GM18519 (cell line): ENCODE data around the gene YAP1.

Experiments used
- ATAC-seq: cut with Tn5 transposase; IDR thresholded peaks from one replicate; pipeline ENCODE4 v1.9.1; 2021; ENCODE audit warnings: mild to moderate bottlenecking, moderate library complexity; ENCODE audit not compliant: unreplicated experiment, low FRiP score

Gene YAP1

DNA sequence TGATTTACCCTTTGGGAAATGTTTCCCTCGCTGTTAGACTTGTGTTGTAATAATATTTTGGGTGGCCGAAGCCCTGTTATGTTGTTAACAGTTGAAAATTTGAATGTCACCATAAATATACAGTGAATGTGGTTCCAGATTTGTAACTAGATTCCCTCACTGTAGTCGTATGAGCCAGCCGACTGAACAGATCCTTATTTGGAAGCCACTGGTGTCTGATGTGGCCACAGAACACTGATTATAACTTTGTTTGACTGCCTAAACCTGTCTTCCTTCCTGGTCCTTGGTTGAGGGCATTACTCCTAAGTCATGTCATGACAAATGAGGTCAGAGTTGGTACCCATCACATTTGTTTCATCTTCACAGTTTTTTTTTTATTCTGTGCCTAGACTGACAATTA lies 45.4 kb downstream of the YAP1 start:
- ATAC-seq: no peak

DNA sequence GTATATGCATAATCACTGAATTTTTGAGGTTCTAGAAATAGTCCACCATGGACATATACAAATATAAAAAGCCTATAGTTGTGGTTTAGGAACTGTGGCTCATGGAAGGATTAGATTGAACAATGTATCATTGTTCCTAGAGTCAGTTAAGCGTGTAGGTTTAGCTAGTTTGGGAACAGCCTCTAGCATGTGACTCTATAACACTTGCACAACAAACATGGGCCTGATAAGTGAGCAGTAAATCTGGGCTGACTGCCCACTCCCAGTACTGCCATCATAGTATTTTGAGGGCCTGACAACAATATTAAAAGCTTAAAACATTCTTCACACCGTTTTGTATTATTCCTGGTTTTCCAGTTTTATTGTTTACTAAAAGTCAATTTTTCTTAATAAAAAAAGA lies 47.0 kb downstream of the YAP1 start:
- ATAC-seq: no peak

- ATAC-seq: no peak
Observed at GRCh38 chr11:102158164-102158735, 48.0 kb downstream of the YAP1 start.

DNA sequence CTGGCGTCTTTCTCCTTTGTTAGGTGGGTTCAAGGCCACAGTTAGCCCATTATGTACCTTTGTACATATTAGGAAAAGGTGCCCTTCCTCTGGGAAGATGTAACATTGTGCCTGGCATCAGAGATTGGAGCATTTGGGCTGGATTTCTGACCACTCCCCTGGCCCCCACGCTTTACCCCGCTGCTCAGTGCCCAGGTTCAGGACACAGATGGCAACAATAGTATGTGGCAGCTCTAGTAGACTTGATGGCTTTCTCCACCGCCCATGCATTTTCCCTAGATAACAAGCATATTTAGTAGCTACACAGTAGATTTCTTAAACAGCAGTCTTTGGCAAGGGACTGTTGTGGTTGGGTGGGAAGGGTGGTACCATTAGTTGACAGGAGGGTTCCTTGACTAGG lies 53.1 kb downstream of the YAP1 start:
- no peak for ATAC-seq

- no peak for ATAC-seq
Observed at GRCh38 chr11:102166175-102167064, 56.2 kb downstream of the YAP1 start.

DNA sequence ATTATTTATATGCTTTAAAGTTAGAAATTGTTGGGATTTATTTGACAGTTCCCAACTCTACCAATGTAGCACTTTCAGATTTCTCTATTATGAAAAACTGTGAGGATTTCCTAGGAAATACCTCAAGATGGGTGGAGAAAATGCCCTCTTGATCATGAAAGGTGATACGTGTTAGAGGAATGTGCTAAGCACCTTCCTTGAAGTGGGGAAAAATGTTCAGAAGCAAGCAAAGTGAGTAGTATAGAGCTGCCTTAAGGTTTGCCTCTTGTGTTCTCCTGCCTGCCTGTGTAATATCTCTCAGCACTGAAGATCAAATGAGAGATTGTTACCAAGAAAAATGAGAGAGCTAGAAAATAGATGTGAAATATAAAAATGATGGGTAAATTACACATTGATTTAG lies 58.2 kb downstream of the YAP1 start:
- ATAC-seq: no peak

DNA sequence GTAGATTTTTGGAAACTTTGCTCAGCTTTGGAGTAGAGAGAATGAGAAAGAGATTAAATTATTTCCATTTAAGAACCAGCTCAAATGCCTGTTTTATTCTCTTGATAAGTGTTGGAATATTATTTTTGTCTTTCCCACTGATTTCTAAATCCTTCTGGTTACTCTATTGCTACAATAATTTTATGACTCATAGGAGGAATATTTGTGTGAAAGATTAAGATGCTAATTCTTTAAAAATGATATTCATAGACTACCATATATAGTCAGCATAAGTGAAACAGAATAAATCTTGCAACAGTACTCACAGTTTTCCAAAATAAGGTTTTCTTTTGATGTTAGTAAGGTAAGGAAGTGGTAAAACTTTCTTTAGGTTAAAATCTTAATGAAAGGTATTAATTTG lies 60.9 kb downstream of the YAP1 start:
- no peak for ATAC-seq

GRCh38 chr11:102172127-102172848 lies 62.0 kb downstream of the YAP1 start:
- no peak for ATAC-seq

- ATAC-seq: no peak
Observed at GRCh38 chr11:102177126-102177525, 66.9 kb downstream of the YAP1 start.

- no peak for ATAC-seq
Observed at GRCh38 chr11:102177974-102178631, 67.9 kb downstream of the YAP1 start.

- no peak for ATAC-seq
Observed at GRCh38 chr11:102179371-102179770, 69.1 kb downstream of the YAP1 start.

- no peak for ATAC-seq
Observed at GRCh38 chr11:102184269-102184987, 74.2 kb downstream of the YAP1 start.

DNA sequence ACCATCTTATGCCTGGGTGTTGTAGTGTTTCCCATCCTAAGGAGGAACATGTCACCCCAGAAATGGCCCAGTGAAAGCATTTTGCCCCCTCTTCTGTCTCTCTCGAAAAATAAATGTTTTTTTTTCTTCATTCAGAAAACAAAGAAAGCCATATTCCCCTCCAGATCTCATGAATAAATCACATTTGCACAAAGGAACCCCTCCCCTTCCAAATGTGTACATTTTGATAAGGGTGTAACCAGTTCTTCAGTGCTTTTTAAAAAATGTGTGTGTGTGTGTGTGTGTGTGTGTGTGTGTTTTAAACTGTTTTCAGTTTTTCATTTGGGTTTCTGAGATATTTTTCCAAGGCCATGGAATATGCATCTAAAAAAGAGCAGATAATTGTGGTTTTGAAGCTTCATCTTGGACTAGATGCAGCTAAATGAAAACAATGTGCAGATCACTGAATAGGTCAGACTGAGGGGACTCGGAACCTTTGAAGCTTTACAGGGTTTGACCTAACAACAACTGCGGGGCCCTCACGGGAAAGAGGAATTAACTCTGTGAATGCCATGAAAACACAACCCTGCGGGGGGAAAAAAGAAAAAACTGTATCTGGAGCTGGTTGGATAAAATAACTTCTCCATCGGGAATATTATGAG lies 76.4 kb downstream of the YAP1 start:
- ATAC-seq: no peak

GRCh38 chr11:102187416-102188151 lies 77.3 kb downstream of the YAP1 start:
- no peak for ATAC-seq

GRCh38 chr11:102188488-102188887 lies 78.2 kb downstream of the YAP1 start:
- no peak for ATAC-seq

DNA sequence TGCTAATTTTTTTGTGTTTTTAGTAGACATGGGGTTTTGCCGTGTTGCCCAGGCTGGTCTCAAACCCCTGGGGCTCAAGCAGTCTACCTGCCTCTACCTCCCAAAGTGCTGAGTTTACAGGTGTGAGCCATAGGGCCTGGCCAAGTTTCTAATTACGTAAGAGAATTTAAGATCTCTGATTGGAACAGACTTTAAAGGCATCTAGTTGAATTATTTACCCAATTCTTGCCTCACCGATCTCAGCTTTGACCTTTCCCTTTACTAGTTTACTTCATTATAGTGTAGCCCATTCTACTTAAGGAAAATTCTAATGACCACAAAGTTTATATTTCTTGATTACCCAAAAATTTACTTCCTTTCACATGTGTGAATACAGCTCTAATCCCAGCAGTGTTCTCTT lies 81.6 kb downstream of the YAP1 start:
- no peak for ATAC-seq

GRCh38 chr11:102192349-102193066 lies 82.3 kb downstream of the YAP1 start:
- no peak for ATAC-seq

GRCh38 chr11:102194257-102194656 lies 84.0 kb downstream of the YAP1 start:
- no peak for ATAC-seq

- no peak for ATAC-seq
Observed at GRCh38 chr11:102194990-102195389, 84.7 kb downstream of the YAP1 start.
